ENCODE measurements around the gene TIMD4.

- TF ChIP-seq FOXO4 (CRISPR knock-in tag; conservative IDR thresholded peaks at IDR 0.05) (no peak), REL (CRISPR knock-in tag; conservative IDR thresholded peaks at IDR 0.05) (no peak), MAF1 (CRISPR knock-in tag; IDR thresholded peaks at IDR 0.05; ENCODE audit: borderline replicate concordance) (no peak), POLR2A (IDR thresholded peaks at IDR 0.05; ENCODE audit: insufficient read depth in 1 of 2, low read depth in 2 of 2, low read length in 2 of 2) (no peak), ZNF816 (CRISPR knock-in tag; IDR thresholded peaks at IDR 0.05; ENCODE audit: borderline replicate concordance) (no peak), FOXA3 (CRISPR knock-in tag; IDR thresholded peaks at IDR 0.05) (no peak), ZMAT3 (CRISPR knock-in tag; conservative IDR thresholded peaks at IDR 0.05) (no peak), TCF12 (IDR thresholded peaks at IDR 0.05) (no peak), TCF12 (CRISPR knock-in tag; IDR thresholded peaks at IDR 0.05) (no peak), POLR2AphosphoS5 (IDR thresholded peaks at IDR 0.05; ENCODE audit: low read depth, low read length) (no peak), SMARCE1 (IDR thresholded peaks at IDR 0.05; ENCODE audit: borderline replicate concordance) (no peak), MEIS1 (CRISPR knock-in tag; IDR thresholded peaks at IDR 0.05; ENCODE audit: borderline replicate concordance) (no peak), ZNF510 (CRISPR knock-in tag; IDR thresholded peaks at IDR 0.05; ENCODE audit: low read depth) (no peak)
Observed at GRCh38 chr5:156984064-156984463, 21.0 kb upstream of the TIMD4 start.
